HEK293 (cell line): ENCODE measurements around the gene SPRTN.

Source experiments
- AEBP2 ChIP-seq: fragments of 450-650 bp; formaldehyde crosslinking; IDR thresholded peaks from 2 replicates; pipeline ENCODE4 v1.5.1; 2016; ENCODE audit warnings: missing biosample characterization, missing genetic modification characterization, borderline replicate concordance
- BCL11B ChIP-seq: fragments of 450-650 bp; formaldehyde crosslinking; IDR thresholded peaks from 2 replicates; pipeline ENCODE4 v1.5.1; 2016; ENCODE audit warnings: low read depth, missing biosample characterization, missing genetic modification characterization
- FEZF1 ChIP-seq: fragments of 450-650 bp; formaldehyde crosslinking; IDR thresholded peaks from 2 replicates; pipeline ENCODE4 v1.5.1; 2016; ENCODE audit warnings: missing biosample characterization, missing genetic modification characterization
- GLI4 ChIP-seq: fragments of 450-650 bp; formaldehyde crosslinking; IDR thresholded peaks from 2 replicates; pipeline ENCODE4 v1.5.1; 2016; ENCODE audit warnings: missing biosample characterization, missing genetic modification characterization
- INSM2 ChIP-seq: fragments of 450-650 bp; formaldehyde crosslinking; IDR thresholded peaks from 2 replicates; pipeline ENCODE4 v1.5.1; 2016; ENCODE audit warnings: missing biosample characterization, missing genetic modification characterization
- SP7 ChIP-seq: fragments of 450-650 bp; formaldehyde crosslinking; IDR thresholded peaks from 2 replicates; pipeline ENCODE4 v1.5.1; 2016; ENCODE audit warnings: missing biosample characterization, missing genetic modification characterization
- ZBTB11 ChIP-seq: fragments of 450-650 bp; formaldehyde crosslinking; conservative IDR thresholded peaks from 2 replicates; pipeline ENCODE4 v1.5.1; 2016; ENCODE audit warnings: low read depth, missing biosample characterization, missing genetic modification characterization
- ZNF2 ChIP-seq: fragments of 450-650 bp; formaldehyde crosslinking; IDR thresholded peaks from 2 replicates; pipeline ENCODE4 v1.5.1; 2016; ENCODE audit warnings: missing biosample characterization, missing genetic modification characterization
- ZNF202 ChIP-seq: fragments of 450-650 bp; formaldehyde crosslinking; IDR thresholded peaks from 2 replicates; pipeline ENCODE4 v1.5.1; 2016; ENCODE audit warnings: missing biosample characterization, missing genetic modification characterization, borderline replicate concordance
- ZNF24 ChIP-seq: fragments of 450-650 bp; formaldehyde crosslinking; IDR thresholded peaks from 2 replicates; pipeline ENCODE4 v1.5.1; 2016; ENCODE audit warnings: missing biosample characterization, missing genetic modification characterization
- ZNF292 ChIP-seq: fragments of 450-650 bp; formaldehyde crosslinking; IDR thresholded peaks from 2 replicates; pipeline ENCODE4 v1.5.1; 2016; ENCODE audit warnings: low read depth, missing biosample characterization, missing genetic modification characterization, borderline replicate concordance
- ZNF341 ChIP-seq: fragments of 450-650 bp; formaldehyde crosslinking; IDR thresholded peaks from 2 replicates; pipeline ENCODE4; 2016; ENCODE audit warnings: low read depth, missing biosample characterization, missing genetic modification characterization
- ZNF416 ChIP-seq: fragments of 450-650 bp; formaldehyde crosslinking; IDR thresholded peaks from 2 replicates; pipeline ENCODE4 v1.5.1; 2016; ENCODE audit warnings: missing biosample characterization, missing genetic modification characterization
- ZNF449 ChIP-seq: fragments of 450-650 bp; formaldehyde crosslinking; IDR thresholded peaks from 2 replicates; pipeline ENCODE4 v1.5.1; 2017; ENCODE audit warnings: missing biosample characterization, mild to moderate bottlenecking, missing genetic modification characterization, moderate library complexity
- ZNF473 ChIP-seq: fragments of 450-650 bp; formaldehyde crosslinking; IDR thresholded peaks from 2 replicates; pipeline ENCODE4 v1.5.1; 2017; ENCODE audit warnings: missing biosample characterization, missing genetic modification characterization
- ZNF544 ChIP-seq: fragments of 450-650 bp; formaldehyde crosslinking; IDR thresholded peaks from 2 replicates; pipeline ENCODE4 v1.5.0; 2017; ENCODE audit warnings: missing biosample characterization, missing genetic modification characterization
- ZNF548 ChIP-seq: fragments of 450-650 bp; formaldehyde crosslinking; IDR thresholded peaks from 2 replicates; pipeline ENCODE4 v1.5.1; 2016; ENCODE audit warnings: missing biosample characterization, missing genetic modification characterization
- ZNF571 ChIP-seq: fragments of 450-650 bp; formaldehyde crosslinking; IDR thresholded peaks from 2 replicates; pipeline ENCODE4 v1.5.0; 2017; ENCODE audit warnings: missing biosample characterization, missing genetic modification characterization
- ZNF596 ChIP-seq: fragments of 450-650 bp; IDR thresholded peaks from 2 replicates; pipeline ENCODE4 v1.5.0; 2018; ENCODE audit warnings: missing biosample characterization, mild to moderate bottlenecking, missing genetic modification characterization, moderate library complexity
- ZNF600 ChIP-seq: fragments of 450-650 bp; formaldehyde crosslinking; IDR thresholded peaks from 2 replicates; pipeline ENCODE4 v1.5.1; 2016; ENCODE audit warnings: missing biosample characterization, missing genetic modification characterization
- ZNF843 ChIP-seq: fragments of 450-650 bp; formaldehyde crosslinking; IDR thresholded peaks from 2 replicates; pipeline ENCODE4 v1.5.1; 2016; ENCODE audit warnings: missing biosample characterization, missing genetic modification characterization

Gene SPRTN

GRCh38 chr1:231337472-231338269, 422 bp upstream of the SPRTN start, which contains the start of gene EXOC8 (continued):
- no peak; the same call in 1 of the 2 replicates for TF ChIP-seq INSM2 (tag by site-specific recombination)
- peak; percentile 42; the same call in 1 of the 2 replicates for TF ChIP-seq ZNF843 (tag by site-specific recombination)
- TF ChIP-seq ZNF548 (tag by site-specific recombination): no peak
- peak; percentile 89 for TF ChIP-seq ZNF449 (tag by site-specific recombination)
- no peak for TF ChIP-seq ZNF473 (tag by site-specific recombination)
- peak; percentile 97 for TF ChIP-seq ZNF600
- peak; percentile 32; the same call in 1 of the 2 replicates for TF ChIP-seq ZNF24 (tag by site-specific recombination)
- no peak for TF ChIP-seq ZNF544
- TF ChIP-seq AEBP2: no peak
- no peak for TF ChIP-seq ZNF596 (tag by site-specific recombination)
- no peak for TF ChIP-seq ZNF571 (tag by site-specific recombination)
- no peak for TF ChIP-seq ZNF341 (tag by site-specific recombination)
- no peak for TF ChIP-seq ZNF292 (tag by site-specific recombination)
- no peak for TF ChIP-seq ZNF202
- peak; percentile 39; the same call in 1 of the 2 replicates for TF ChIP-seq SP7 (tag by site-specific recombination)
- peak; percentile 80 for TF ChIP-seq ZNF2 (tag by site-specific recombination)
- no peak for TF ChIP-seq ZNF416
- peak; percentile 63 for TF ChIP-seq ZBTB11 (tag by site-specific recombination)
- 0 out of 2 replicates have a peak, but pooled peaks have one; percentile 12 for TF ChIP-seq GLI4
- TF ChIP-seq BCL11B (tag by site-specific recombination): no peak
- TF ChIP-seq FEZF1 (tag by site-specific recombination): no peak
